Fibroblast of lung (primary cell): Measurements from ENCODE around the gene PRSS53. TPM values are rescaled to one million over a fixed set of nuclear protein-coding genes. Genes with fewer than 3 reads are reported as not detected.

ENCODE experiments used
- DNase-seq, 2 donors: peaks; one replicate each; pipeline versions ENCODE4 v3.0.0 to v3.0.0-alpha.2; 2010; ENCODE audit warnings: low read depth in 2 of 2
- H2AFZ ChIP-seq: 2 replicates; pipeline ENCODE4 v1.5.1; 2012; ENCODE audit warnings: low read length, control low read depth, inconsistent platforms
- H3K27ac ChIP-seq: 2 replicates; pipeline ENCODE4 v1.5.1; 2011; ENCODE audit warnings: low read length, control low read depth; ENCODE audit not compliant: insufficient read depth
- H3K27me3 ChIP-seq: 2 replicates; pipeline ENCODE4 v1.5.1; 2011; ENCODE audit warnings: mild to moderate bottlenecking, low read length; ENCODE audit not compliant: control insufficient read depth, insufficient read depth
- H3K36me3 ChIP-seq: 2 replicates; pipeline ENCODE4 v1.5.1; 2011; ENCODE audit warnings: low read length; ENCODE audit not compliant: control insufficient read depth, insufficient read depth
- H3K4me1 ChIP-seq: 2 replicates; pipeline ENCODE4 v1.5.1; 2011; ENCODE audit warnings: low read length; ENCODE audit not compliant: control insufficient read depth, insufficient read depth; ENCODE audit errors: extremely low read depth
- H3K4me2 ChIP-seq: 2 replicates; pipeline ENCODE4 v1.5.1; 2011; ENCODE audit warnings: low read length, control low read depth; ENCODE audit not compliant: insufficient read depth; ENCODE audit errors: extremely low read depth
- H3K4me3 ChIP-seq, 4 experiments: fragments of 200-600 bp in 1 of 4; sonication (generic) in 1 of 4; replicated peaks in 1 of 4; 2 replicates each; pipeline ENCODE4 v1.5.1; 2011 to 2016; ENCODE audit warnings: low read length in 4 of 4, low read depth in 3 of 4, mild to moderate bottlenecking in 3 of 4, control low read depth in 2 of 4, inconsistent platforms in 1 of 4, mixed read lengths in 1 of 4; ENCODE audit not compliant: insufficient read depth in 1 of 4; ENCODE audit errors: control extremely low read depth in 1 of 4
- H3K79me2 ChIP-seq: 2 replicates; pipeline ENCODE4 v1.5.1; 2012; ENCODE audit warnings: mild to moderate bottlenecking, low read length, inconsistent platforms; ENCODE audit not compliant: control insufficient read depth, insufficient read depth
- H3K9ac ChIP-seq: 2 replicates; pipeline ENCODE4 v1.5.1; 2011; ENCODE audit warnings: mild to moderate bottlenecking, low read length, control low read depth; ENCODE audit not compliant: insufficient read depth
- H3K9me3 ChIP-seq: 2 replicates; pipeline ENCODE4 v1.5.1; 2012; ENCODE audit warnings: low read depth, low read length; ENCODE audit not compliant: control insufficient read depth, insufficient read depth
- H4K20me1 ChIP-seq: 2 replicates; pipeline ENCODE4 v1.5.1; 2011; ENCODE audit warnings: low read length; ENCODE audit not compliant: control insufficient read depth, insufficient read depth; ENCODE audit errors: extremely low read depth
- CTCF ChIP-seq, 2 donors: IDR thresholded peaks in 1 of 2; conservative IDR thresholded peaks in 1 of 2; 1 replicate in 1 of 2; 2 replicates in 1 of 2; pipeline ENCODE4 v1.5.1; 2011 to 2012; ENCODE audit warnings: low read length in 2 of 2, control low read depth in 1 of 2, inconsistent platforms in 1 of 2, low read depth in 1 of 2, mild to moderate bottlenecking in 1 of 2
- EZH2 ChIP-seq: IDR thresholded peaks from 2 replicates; pipeline ENCODE4 v1.5.1; 2012; ENCODE audit warnings: low read length, control low read depth, mild to moderate bottlenecking; ENCODE audit errors: missing control alignments
- polyA plus RNA-seq, 2 donors: library from polyadenylated mRNA; depleted of rRNA in 1 of 2; stranded (reverse) in 1 of 2; unstranded in 1 of 2; fragments of >200 nt; gene quantifications; 2 replicates each; pipeline ENCODE4 v1.2.1, GENCODE V29; 2011 to 2012; ENCODE audit warnings: missing spikeins in 1 of 2
- total RNA-seq: library from RNA; depleted of rRNA; stranded (reverse); fragments of >200 nt; gene quantifications from 2 replicates; pipeline ENCODE4 v1.2.1, GENCODE V29; 2014

Gene PRSS53
- total and polyA plus RNA-seq, 2 donors (not counting 1 experiment from before 2014, with no cell fraction given), result 0.78 to 1.7 TPM

GRCh38 chr16:31076319-31076718 is 12.4 kb downstream of the PRSS53 start:
- Histone ChIP-seq H3K27ac (no peak overlapping the region), H2AFZ (no peak overlapping the region), H3K4me2 (no peak overlapping the region), H3K9ac (no peak overlapping the region), H3K27me3 (no peaks in the 10 kb centered on the region), H3K79me2 (peaks cover 61% of the 10 kb centered on the region), H3K4me3 (no peak overlapping the region), H3K9me3 (no peaks in the 10 kb centered on the region), H4K20me1 (no peaks in the 10 kb centered on the region), H3K36me3 (peaks cover 35% of the 10 kb centered on the region), H3K4me1 (no peaks in the 10 kb centered on the region)
- TF ChIP-seq EZH2 (no peak), CTCF (conservative IDR thresholded peaks at IDR 0.05 in 1 of 2, IDR thresholded peaks at IDR 0.05 in 1 of 2; ENCODE audit: low read depth in 1 of 2, low read length in 2 of 2) (no peak)
- DNase-seq, result no peak

DNA sequence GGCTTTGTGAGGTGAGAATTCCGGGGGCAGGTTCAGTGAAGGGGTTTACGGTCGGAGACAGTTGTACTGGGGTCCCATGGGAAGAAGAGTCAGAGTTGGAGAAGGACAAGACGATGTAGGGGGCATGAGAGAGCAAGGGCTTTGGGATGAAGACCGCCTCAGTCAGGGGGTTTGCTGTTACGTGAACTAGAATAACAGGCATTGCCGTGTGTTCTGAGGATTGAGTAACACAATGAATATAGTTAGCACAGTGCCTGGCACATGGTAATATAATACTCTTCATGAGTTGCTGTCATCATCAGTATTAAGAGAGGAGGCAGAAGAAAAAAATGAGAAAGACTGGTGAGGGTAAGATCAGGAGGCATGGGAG is 13.9 kb downstream of the PRSS53 start:
- peaks cover 28% of the 10 kb centered on the region for H3K36me3 ChIP-seq
- no peak for DNase-seq
- peak overlapping the region; percentile 88 for H3K9ac ChIP-seq
- H3K4me1 ChIP-seq, result no peaks in the 10 kb centered on the region
- H3K4me2 ChIP-seq, result peak overlapping the region; percentile 82
- H3K27ac ChIP-seq, result peak overlapping the region; percentile 97
- H4K20me1 ChIP-seq, result no peaks in the 10 kb centered on the region
- no peaks in the 10 kb centered on the region for H3K9me3 ChIP-seq
- TF ChIP-seq CTCF (conservative IDR thresholded peaks at IDR 0.05 in 1 of 2, IDR thresholded peaks at IDR 0.05 in 1 of 2; ENCODE audit: low read depth in 1 of 2, low read length in 2 of 2) (peak in 1 of 2 donors; percentile 19), EZH2 (no peak)
- peak overlapping the region; percentile 77 to 95 (median 88) for H3K4me3 ChIP-seq
- peaks cover 70% of the 10 kb centered on the region for H3K79me2 ChIP-seq
- H3K27me3 ChIP-seq, result no peaks in the 10 kb centered on the region
- no peak overlapping the region for H2AFZ ChIP-seq

- peak within 1 kb of the TSS; percentile 96 for H3K9ac ChIP-seq
- peak within 1 kb of the TSS; percentile 97 for H3K27ac ChIP-seq
- DNase-seq, result peak; percentile 99 to 100
- TF ChIP-seq EZH2, result no peak
- no peaks in the 10 kb centered on the region for H3K4me1 ChIP-seq
- H3K4me2 ChIP-seq, result peak within 1 kb of the TSS; percentile 95
- peaks cover 72% of the 10 kb centered on the region for H3K79me2 ChIP-seq
- no peaks in the 10 kb centered on the region for H3K9me3 ChIP-seq
- peaks cover 23% of the 10 kb centered on the region for H3K36me3 ChIP-seq
- H4K20me1 ChIP-seq, result no peaks in the 10 kb centered on the region
- peak within 1 kb of the TSS; percentile 77 to 95 (median 90) for H3K4me3 ChIP-seq
- H2AFZ ChIP-seq, result peak within 1 kb of the TSS; percentile 61
- no peaks in the 10 kb centered on the region for H3K27me3 ChIP-seq
Measured at GRCh38 chr16:31073970-31074813, 14.6 kb downstream of the PRSS53 start, which contains the start of the genes ZNF646 and ZNF668. ZNF646 (plus strand) TSS chr16:31074422; CDS start chr16:31076325, 1,903 bp downstream. ZNF668 (minus strand) TSS chr16:31074240; CDS start chr16:31064459, 9,781 bp downstream.
